HUES6 (cell line): ENCODE data around the gene C19orf33.

Experiments
- H3K27ac ChIP-seq: 2 replicates; pipeline ENCODE4 v1.7.0; 2013; ENCODE audit warnings: low read depth, mild to moderate bottlenecking, low read length, inconsistent platforms
- H3K27me3 ChIP-seq: 2 replicates; pipeline ENCODE4 v1.6.1; 2013; ENCODE audit warnings: low read length; ENCODE audit not compliant: control insufficient read depth, insufficient read depth
- H3K36me3 ChIP-seq: 2 replicates; pipeline ENCODE4 v1.6.1; 2013; ENCODE audit warnings: low read length; ENCODE audit not compliant: control insufficient read depth, insufficient read depth
- H3K4me1 ChIP-seq: 2 replicates; pipeline ENCODE4 v1.6.1; 2013; ENCODE audit warnings: low read length; ENCODE audit not compliant: control insufficient read depth, insufficient read depth
- H3K4me3 ChIP-seq: 2 replicates; pipeline ENCODE4 v1.5.1; 2013; ENCODE audit warnings: low read depth, low read length
- H3K9ac ChIP-seq: one replicate; pipeline ENCODE4 v1.6.1; 2013; ENCODE audit warnings: mild to moderate bottlenecking, low read length
- H3K9me3 ChIP-seq: 2 replicates; pipeline ENCODE4 v1.6.1; 2013; ENCODE audit warnings: low read depth, low read length; ENCODE audit not compliant: control insufficient read depth, insufficient read depth

Gene C19orf33

GRCh38 chr19:38351865-38352395, 47.9 kb downstream of the C19orf33 start:
- Histone ChIP-seq H3K27ac (no peak overlapping the region), H3K36me3 (no peaks in the 10 kb centered on the region), H3K27me3 (peaks cover 10% of the 10 kb centered on the region; the same call in 1 of the 2 replicates), H3K9ac (no peak overlapping the region), H3K9me3 (no peaks in the 10 kb centered on the region), H3K4me1 (no peaks in the 10 kb centered on the region), H3K4me3 (no peak overlapping the region)

DNA sequence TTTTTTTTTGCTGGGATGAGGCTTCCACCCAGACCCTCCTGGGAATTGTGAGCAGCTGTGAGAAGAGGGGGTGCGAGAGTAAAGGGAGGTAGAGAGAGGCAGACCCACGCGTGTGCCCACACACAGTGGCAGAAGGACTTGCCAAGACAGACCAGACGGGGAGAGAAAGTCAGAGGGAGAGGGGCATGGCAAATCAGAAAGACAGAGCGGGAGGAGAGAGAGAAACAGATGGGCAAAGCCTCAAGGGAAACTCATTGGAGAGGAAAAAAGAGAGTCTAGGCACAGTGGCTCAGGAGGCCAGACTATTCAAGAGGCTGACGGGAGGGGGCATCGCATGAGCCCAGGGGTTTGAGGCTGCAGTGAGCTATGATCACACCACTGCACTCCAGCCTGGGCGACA, 48.6 kb downstream of the C19orf33 start:
- Histone ChIP-seq H3K36me3 (no peaks in the 10 kb centered on the region), H3K4me3 (no peak overlapping the region), H3K4me1 (no peaks in the 10 kb centered on the region), H3K9me3 (no peaks in the 10 kb centered on the region), H3K27me3 (peaks cover 11% of the 10 kb centered on the region; the same call in 1 of the 2 replicates), H3K27ac (no peak overlapping the region), H3K9ac (no peak overlapping the region)
